HG02642 (cell line): ENCODE data around the gene APCDD1L.
"Not testable (repeated sequence)": the region's sequence is repeated elsewhere in the genome, so short reads cannot be mapped to it uniquely, and the experiment has no call there.

Experiments
- ATAC-seq: cut with Tn5 transposase; IDR thresholded peaks from one replicate; pipeline ENCODE4 v1.9.1; 2021; ENCODE audit warnings: mild to moderate bottlenecking; ENCODE audit not compliant: unreplicated experiment, poor library complexity

APCDD1L gene

GRCh38 chr20:58545565-58546415, 30.6 kb upstream of the APCDD1L start:
- ATAC-seq: no peak

- no peak for ATAC-seq
Measured at GRCh38 chr20:58544891-58545290, 29.7 kb upstream of the APCDD1L start.

- ATAC-seq: no peak
Measured at GRCh38 chr20:58544286-58544685, 29.1 kb upstream of the APCDD1L start.

- no peak for ATAC-seq
Measured at GRCh38 chr20:58543274-58543673, 28.1 kb upstream of the APCDD1L start.

- no peak for ATAC-seq
Measured at GRCh38 chr20:58542411-58543095, 27.4 kb upstream of the APCDD1L start.

GRCh38 chr20:58542034-58542410, 26.8 kb upstream of the APCDD1L start:
- ATAC-seq: not testable (repeated sequence)

- ATAC-seq: no peak
Measured at GRCh38 chr20:58538752-58539151, 23.6 kb upstream of the APCDD1L start.

GRCh38 chr20:58537831-58538230, 22.6 kb upstream of the APCDD1L start:
- no peak for ATAC-seq

GRCh38 chr20:58536289-58536688, 21.1 kb upstream of the APCDD1L start:
- ATAC-seq: no peak

GRCh38 chr20:58531657-58532056, 16.5 kb upstream of the APCDD1L start:
- no peak for ATAC-seq

- ATAC-seq: no peak
Measured at GRCh38 chr20:58531063-58531462, 15.9 kb upstream of the APCDD1L start.

GRCh38 chr20:58528412-58528811, 13.2 kb upstream of the APCDD1L start:
- ATAC-seq: no peak

GRCh38 chr20:58526411-58526810, 11.2 kb upstream of the APCDD1L start:
- no peak for ATAC-seq

- no peak for ATAC-seq
Measured at GRCh38 chr20:58524814-58525213, 9.6 kb upstream of the APCDD1L start.

GRCh38 chr20:58523971-58524315, 8.7 kb upstream of the APCDD1L start:
- ATAC-seq: no peak

- ATAC-seq: no peak
Measured at GRCh38 chr20:58523072-58523970, 8.1 kb upstream of the APCDD1L start.

- ATAC-seq: no peak
Measured at GRCh38 chr20:58522666-58523065, 7.5 kb upstream of the APCDD1L start.

GRCh38 chr20:58521763-58522162, 6.6 kb upstream of the APCDD1L start:
- ATAC-seq: no peak

GRCh38 chr20:58519940-58520712, 4.9 kb upstream of the APCDD1L start:
- ATAC-seq: no peak
